ENCODE data around the gene H19.

Gene H19

DNA sequence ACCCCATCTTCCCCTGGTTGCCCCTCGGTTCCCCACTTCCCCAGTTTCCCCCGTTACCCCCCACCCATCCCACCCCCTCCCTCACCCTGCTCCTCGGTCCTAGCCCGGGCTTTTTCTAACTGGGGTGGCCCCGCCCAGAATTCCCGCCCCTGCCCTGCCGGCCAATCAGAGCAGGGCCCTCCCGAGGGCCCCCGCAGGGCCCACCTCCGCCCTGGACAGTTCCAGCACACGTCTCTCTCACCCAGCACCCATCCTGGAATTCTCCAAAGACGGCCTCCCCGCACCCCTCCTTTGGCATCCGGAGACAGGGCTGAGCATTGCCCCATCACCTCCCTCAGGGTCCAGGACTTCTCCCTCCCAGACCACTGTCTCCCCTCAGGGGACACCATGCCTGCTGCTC, at the start of gene H19:
Gene H19, minus strand, starts transcription at position 88 of the 400 bp plus-strand sequence.
- DNase-seq: no peak

DNA sequence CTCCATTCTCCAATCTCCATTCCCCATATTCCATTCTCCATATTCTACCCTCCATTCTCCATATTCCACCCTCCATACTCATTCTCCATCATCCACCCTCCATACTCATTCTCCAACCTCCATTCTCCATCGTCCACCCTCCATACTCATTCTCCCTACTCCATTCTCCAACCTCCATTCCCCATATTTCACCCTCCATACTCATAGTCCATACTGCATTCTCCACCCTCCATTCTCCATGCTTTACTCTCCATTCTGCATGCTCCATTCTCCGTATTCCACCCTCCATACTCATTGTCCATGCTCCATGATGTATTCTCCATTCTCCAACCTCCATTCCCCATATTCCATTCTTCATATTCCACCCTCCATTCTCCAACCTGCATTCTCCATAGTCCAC, 44.3 kb upstream of the H19 start:
- no peak for DNase-seq

DNA sequence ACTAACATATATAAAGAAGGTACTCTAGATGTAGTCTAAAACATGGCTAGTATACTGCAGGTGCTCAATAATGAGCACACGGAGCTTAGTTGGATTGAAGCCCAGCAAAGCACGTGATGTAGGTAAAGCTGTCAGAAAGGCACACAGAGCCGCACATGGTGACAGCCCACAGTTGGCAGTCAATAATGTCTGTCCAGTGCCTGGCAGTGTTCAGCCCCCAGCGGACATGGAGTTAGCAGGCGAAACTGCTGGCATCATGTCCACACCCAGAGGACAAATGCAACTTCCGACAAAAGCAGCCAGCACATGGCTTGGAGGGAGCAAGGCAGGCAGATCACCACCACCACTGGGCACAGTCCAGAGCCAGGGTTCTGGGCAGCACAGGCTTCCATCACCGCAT, 43.5 kb upstream of the H19 start:
- DNase-seq: no peak

DNA sequence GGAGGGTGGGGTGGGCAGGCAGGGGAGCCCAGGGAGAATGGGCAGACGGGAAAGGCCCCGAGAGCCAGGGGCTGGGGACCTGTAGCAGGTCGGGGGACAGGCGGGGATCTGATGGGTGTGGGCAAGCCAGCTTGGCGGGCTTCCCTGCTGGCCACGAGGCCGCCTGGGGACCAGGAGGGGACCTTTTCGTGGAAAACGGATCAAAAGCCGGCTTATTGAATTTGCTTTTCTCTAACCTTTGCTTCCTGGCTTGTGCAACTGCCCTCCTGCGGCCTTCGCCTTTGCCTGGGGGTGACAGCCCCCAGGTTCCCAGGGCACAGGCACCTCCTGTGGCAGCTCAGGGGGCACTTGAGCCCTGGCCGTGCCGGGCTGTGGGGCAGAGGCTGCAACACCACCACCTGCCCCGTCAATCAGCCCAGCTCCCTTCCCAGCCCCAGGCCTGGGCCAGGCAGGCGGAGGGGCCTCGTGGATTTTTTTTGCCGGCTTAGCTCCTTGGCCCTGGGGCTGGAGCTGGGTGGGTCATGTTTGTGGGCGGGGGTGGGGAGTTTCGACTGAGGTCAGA, 41.6 kb upstream of the H19 start:
- no peak for DNase-seq

DNA sequence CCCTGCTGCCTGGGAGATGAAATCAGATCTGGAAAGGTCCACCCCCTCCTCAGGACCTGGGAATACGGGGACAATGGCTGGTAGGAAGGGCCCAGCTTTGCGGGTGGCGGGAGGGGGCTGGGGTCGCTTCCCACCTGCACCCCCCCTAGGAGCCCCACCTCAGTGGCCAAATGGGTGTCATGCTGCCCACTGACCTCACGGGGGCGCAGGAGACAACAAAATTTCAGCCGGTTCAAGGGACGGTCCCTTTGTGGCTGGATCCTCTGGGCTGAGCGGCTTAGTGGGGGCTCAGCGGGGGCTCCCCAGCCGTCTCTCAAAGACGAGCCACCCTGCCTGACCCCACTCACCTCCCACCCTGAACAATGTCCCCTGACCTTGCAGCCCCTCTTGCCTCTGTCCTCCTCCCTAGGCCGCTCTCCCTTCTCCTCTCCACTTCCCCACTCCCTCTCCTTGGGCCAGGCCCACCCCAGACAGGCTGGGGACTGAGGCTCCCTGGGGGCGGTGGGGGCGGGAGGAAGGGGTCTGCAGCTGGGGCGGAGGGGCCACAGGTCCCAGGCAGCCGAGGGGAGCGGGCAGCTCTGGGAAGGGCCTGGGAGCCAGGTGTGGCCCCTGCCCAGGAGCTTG, 39.3 kb upstream of the H19 start:
- DNase-seq: no peak

DNA sequence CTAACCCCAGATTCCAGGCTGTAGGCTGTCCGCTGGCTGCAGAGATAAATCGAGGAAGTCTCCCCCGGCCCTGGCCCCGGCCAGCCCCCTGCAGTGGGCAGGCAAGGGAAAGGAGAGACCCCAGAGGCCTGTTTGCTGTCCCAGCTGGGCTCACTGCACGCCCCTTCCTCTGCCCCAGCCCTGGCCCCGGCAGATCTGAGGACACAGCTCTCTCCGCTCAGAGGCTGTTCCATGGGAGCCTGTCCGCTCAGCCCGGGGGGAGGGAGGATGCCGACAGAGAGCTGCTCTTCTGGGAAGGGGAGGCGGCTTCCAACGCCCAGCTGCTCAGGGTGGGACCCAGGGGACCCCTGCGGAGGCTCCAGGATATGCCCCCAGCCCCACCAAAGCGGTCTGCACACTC, 37.7 kb upstream of the H19 start:
- no peak for DNase-seq

DNA sequence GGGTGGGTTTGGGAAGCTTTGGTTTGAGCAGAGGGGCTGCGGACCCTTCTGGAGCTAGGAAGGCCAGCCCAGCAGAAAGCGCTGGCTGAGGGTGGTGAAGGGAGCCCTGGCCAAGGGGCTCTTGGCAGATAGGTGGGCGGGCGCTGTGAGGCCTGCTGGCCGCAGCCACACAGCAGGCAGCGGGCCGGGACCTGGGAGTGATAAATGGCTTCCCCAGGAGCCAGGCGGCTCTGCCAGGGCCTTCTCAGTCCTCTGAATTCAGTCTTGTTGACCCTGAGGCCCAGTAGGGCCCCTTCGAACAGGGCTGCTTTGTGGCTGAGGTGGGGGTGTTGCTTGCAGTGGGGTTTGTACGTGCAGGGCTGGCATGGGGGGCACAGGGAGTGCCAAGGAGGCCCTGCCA, 33.4 kb upstream of the H19 start:
- no peak for DNase-seq

DNA sequence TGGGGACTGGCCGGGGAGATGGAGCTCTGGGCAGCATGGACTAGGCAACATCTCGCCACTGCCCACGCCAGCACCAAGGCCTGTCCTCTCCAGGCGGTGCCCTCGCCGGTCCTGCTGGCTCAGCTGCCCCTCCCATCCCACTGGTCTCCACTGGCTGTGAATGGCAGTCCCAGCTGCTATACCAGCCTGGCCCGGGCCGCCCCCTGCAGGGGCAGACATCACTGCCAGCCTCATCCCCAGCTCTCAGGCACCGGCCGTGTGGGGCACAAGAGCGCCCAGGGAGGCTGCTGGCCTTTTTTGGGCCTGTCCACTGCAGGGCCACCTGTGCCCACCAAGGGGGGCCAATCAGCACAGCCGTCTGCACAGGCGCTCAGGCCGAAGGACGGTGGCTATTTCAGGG, 30.1 kb upstream of the H19 start:
- DNase-seq: no peak

DNA sequence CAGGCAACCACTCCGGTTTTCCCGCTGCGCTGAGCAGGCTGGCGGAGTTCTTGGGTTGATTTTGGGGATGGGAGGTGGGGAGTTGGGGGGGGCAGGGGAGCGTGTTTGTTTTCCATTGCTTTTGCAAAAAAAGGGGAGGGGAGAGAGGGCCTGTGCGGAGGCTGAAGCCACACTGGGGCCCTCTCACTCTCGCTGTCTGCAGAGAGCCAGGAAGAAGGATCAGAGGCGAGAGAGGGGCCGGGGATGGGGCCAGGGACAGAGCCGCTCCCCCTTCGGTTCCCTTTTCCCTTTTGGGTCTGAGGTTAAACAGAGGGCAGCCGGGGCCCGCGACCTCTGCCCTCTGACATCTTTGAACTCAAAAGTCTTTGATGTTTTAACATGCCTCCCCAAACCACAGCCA, 17.4 kb upstream of the H19 start:
- no peak for DNase-seq

DNA sequence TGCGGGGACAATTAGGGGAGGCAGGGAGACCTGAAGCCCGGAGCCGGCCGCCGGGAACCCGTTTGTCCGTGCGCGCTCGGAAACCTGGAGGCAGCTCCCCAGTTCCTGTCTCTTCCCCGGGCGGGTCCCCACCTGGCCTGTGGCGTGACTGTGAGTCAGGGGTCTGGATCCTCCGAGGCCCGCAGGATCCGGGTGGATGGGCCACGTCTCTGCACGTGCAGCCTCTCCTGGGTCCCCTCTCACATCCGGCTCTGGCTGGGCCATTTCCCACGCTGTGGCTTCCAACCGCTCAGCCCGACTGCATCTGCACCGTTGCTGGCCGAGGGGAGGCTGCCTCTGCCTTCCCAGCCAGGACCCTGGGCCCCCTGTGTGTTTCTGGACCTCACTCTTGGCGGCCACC, 14.8 kb upstream of the H19 start:
- no peak for DNase-seq

DNA sequence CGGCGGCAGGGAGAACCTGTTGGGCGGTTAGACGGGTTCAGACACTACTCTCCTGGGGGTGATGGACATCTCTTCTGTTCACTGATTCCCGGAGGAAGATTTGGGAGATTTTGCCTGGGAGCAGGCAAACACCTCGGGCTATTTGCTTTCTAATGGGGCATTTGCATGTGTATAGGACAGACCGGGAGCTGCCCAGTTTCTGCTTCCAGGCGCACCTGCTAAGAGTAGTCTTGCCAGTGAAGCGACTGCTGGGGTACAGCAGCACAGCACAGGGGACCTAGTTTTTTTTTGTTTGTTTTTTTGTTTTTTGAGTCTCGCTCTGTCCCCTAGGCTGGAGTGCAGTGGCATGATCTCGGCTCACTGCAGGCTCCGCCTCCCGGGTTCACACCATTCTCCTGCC, 6.8 kb upstream of the H19 start:
- no peak for DNase-seq

DNA sequence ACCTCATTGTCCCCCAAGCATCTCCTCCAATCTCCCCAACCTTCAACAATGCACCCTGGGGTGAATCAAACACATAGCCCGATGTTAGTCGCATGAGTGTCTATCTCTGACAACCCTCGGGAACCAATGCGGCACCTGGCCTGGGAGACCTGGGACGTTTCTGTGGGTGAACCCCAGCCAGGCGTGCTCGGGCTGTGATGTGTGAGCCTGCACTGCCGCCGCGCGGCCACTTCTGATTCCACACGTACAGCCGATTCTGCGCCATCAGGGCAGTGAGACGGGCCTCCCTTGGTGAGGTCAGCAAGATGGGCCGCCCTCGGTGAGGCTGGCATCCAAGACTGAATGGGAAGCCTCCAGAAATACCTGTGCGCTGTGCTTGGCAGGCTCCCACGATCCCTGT, 5.2 kb upstream of the H19 start:
- DNase-seq: no peak

DNA sequence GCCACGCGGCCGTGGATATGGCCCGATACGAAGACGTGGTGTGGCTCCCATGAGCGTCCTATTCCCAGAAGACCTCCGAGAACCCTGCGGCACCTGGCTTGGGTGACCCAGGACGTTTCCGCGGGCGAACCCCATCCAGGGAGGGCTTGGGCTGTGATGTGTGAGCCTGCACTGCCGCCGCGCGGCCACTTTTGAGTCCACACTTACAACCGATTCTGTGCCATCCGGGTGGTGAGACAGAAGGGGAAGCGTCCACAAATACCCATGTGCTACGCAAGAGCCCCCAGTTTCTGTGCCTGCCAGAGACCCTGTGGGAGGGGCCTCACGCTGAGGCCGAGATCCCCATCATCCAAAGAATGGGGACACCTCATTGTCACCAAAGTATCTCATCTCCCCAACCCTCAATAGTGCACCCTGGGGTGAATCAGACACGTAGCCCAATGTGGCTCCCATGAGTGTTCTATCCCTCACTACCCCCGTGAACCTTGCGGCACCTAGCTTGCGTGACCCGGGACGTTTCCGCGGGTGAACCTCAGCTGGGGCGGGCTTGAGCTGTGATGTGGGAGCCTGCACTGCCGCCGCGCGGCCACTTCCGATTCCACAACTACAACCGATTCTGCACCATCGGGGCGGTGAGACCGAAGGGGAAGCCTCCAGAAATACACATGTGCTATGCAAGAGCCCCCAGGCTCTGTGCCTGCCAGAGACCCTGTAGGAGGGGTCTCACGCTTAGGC, 4.6 kb upstream of the H19 start:
- DNase-seq: no peak

DNA sequence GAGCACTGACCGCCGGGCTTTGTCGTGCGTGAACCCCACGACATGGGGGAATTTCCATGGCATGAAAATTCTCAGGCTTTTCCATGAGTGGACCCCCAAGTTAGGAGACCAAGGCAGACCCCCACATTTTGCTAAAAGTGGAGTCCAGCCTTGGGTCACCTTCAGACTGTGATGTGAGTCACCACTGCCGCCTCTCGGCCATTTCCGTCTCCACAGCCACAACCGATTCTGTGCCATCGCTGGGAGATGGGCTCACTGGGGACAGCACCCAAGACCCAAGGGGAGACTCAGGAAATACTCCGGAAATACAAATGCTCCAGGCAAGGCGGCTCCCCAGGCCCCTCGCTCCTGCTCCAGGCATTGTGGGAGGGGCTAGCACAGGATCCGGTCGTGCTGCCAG, 1.2 kb upstream of the H19 start:
- no peak for DNase-seq

DNA sequence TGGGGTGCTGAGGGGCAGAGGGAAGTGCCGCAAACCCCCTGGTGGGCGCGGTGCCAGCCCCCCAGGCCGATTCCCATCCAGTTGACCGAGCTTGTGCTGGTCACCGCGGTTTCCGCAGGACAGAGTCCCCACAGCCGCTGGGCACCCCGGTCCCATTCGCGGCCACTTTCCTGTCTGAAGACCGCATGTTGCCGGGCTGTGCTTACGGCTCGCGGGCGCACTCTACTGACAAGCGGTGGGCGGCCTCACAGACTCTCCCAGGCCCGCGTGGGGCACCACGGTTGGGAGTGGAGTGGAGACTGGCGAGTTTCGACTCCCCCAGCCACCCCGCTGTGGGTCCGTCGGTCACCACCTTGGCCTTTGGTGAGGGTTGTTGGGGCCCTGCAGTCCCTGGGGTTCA, 648 bp upstream of the H19 start:
- no peak for DNase-seq

DNA sequence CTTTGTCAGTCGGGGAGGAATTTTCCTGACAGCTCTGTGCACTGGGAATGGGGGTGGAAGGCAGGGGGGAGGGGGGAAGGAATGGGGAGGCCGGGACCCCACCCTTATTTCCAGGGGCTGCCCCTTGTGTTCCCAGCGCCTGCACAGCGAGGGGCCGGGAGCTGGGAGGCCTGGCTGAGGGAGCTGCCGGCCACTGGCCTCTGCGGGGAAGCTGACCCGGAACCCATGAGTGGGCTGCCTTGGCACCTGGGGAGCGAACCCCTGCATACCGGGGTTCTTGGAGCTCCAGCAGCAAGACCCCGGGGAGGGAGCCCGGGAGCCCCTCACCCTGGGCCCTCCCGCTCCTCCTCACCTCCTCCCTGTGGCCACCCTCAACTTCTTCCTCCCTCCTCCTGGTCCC, 3.5 kb downstream of the H19 start:
- no peak for DNase-seq

DNA sequence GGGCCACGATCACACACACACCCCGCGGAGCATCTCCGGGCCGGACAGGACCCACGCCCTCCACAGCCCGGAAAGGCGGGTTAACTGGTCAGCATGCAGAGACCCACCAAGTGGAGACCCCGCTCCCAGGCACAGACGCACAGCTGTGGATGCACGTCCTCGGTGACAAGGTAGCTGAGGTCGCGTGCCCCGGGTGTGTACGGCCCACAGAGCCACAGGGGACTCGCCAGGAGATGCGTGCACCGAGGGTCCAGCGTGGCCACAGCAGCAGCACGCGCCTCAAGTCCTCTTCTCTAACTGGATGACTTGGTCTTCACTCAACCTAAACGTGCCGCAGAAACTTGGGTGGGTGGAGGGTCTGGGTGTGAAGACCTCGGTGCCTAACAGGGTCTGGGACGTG, 5.5 kb downstream of the H19 start:
- no peak for DNase-seq

DNA sequence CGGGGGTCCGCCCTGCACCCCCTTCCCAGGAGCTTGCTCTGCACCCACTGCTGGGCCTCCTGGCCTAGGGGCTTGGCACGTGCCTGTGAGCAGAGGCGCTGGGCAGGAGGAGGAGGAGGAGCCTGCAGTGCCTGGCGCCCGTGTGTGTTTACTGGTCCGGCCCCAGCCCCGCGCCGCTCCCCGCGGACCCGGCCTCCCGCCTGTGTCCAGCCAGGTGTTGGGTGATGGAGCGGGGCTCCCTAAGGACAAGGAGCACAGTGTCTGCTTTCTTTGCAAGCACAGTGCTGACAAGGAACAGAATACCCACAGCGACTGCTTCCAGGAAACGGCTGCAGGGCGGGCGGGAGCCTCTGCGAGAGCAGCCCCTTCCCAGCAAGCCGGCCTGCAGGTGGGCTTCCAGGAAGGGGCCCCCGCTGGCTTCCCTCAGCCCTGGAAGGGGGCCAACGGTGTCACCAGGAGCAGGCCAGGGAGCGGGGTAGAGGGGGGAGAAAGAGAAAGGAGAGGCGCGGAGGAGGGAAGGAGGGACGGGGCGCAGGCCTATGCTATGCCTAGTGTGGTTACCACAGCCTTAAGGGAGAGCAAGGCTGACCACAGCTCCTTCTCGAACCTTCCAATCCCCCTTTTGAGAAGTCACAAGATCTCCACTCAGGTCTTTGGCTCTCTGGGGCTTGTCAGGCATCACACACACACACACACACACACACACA, 6.6 kb downstream of the H19 start:
- no peak for DNase-seq

DNA sequence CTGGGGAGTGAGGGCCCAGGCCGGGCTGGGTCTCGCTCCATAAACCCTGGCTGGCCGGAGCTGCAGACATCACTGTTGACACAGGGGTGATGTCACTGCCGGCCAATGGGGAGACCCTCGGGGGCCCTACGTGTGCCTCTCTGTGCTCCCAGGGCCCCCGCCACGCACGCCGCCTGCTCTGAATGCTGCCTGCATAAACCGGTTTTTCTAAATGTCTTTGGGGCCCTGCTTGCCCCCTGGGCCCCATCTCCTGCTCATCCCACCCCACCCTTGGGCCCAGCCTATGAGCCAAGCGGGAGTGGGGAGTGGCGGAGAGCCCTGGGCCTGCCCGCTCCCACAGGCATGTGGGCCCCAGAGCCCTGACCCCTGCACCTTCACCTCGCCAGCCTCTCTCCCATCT, 7.7 kb downstream of the H19 start:
- no peak for DNase-seq

DNA sequence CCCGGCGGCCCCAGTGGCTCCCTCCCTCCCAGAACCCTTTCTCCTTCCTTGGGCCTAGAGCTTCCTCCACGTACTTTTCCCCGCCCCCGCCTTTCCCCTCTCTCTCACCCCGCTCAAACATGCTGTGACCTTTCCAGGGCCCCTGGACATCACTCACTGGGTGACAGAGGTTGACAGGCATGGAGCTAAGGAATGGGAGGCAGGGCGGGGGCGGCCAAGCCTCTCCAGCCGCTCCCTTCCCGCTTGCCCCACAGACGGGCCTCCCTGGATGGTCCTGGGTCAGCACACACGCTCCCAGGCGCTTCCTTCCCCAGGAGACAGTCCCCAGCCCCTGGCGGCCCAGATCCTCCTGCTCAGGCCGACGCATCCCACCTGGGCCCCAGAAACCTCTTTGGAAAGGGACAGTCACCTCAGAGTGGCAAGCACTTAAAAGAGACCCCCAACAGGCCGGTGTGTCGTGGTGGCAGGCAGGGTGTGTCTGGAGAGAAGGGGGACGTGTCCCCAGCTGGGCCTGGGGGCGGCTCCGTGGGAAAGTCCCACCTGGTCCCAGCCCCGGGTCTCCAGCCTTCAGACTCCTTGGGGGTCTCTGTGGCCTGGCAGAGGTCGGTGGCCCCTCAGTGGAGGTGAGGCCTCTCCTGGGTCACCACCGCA, 8.8 kb downstream of the H19 start:
- DNase-seq: no peak

DNA sequence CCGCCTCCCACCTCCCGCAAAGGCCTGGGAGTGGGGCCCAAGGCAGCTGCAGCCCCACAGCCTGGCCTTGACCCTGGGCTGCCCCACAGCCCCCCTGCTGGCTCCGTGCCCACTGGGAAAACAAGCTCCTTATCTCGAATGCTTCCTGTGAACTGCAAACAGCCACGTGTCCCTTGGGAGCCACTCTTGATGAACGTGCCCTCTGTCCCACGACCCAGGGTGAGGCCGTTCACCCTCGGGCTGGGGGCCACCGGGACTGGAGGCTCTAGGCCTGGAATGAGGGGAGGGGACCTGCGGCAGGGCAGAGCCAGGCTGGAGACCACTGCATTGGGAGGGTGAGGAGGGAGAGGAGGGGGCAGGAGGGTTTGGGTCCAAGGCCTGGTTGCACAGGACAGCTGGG, 9.5 kb downstream of the H19 start:
- no peak for DNase-seq

DNA sequence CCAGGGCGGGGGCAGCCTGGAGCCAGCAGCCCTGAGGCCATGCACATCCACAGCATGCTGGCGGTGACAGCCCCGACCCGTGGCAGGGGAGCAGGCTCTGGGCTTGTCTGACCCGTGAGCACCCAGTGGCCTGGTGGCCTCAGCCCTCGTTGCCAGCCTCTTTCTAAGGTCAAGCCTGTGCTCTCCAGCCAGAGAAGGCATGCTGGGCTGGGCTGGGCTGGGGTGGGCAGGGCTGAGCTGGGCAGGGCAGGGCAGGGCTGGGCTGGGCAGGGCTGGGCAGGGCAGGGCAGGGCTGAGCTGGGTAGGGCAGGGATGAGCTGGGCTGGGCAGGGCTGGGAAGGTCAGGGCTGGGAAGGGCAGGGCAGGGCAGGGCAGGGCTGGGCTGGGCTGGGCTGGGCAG, 10.6 kb downstream of the H19 start:
- DNase-seq: no peak

DNA sequence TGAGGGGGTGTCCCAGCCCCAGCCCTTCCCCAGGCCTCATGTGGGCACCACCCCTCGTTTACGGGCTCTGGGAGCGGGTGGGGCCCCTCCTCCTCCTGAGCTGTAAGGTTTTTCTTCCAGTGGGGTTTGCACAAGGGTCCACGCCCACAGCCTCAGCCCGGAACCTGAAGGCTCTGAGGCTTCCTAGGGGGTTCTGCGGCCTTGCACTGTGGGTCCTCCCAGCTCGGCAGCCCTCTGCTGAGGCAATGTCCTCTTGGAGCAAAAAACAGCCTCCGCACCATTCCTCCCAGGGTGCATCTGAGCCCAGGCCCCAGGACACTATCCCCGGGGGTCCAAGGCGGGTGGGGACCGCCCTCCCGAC, 14.1 kb downstream of the H19 start:
- DNase-seq: no peak

All from kidney glomerular epithelial cell (primary cell).